ENCODE data around the gene APP.

- TF ChIP-seq CTCF (IDR thresholded peaks at IDR 0.05) (no peak), POLR2A (IDR thresholded peaks at IDR 0.05) (no peak)
Measured at GRCh38 chr21:26127073-26127814, 43.3 kb downstream of the APP start.
